CD4-positive, alpha-beta memory T cell (primary cell): ENCODE data around the gene NDUFB4. TPM values are rescaled to one million over a fixed set of nuclear protein-coding genes. Genes with fewer than 3 reads are reported as not detected.
A peak's percentile ranks its signal among the peaks of the same experiment; 100 is the strongest.
"Not testable (repeated sequence)": the region's sequence is repeated elsewhere in the genome, so short reads cannot be mapped to it uniquely, and the experiment has no call there.

ENCODE experiments used
- CTCF ChIA-PET: fragments of 350-600 bp; sonication (Branson Sonifier 250); formaldehyde crosslinking; loops from one replicate; lab custom pipeline; 2021; ENCODE audit warnings: inconsistent platforms; ENCODE audit not compliant: partially characterized antibody; lab: Charles Lee
- POLR2A ChIA-PET: fragments of 350-600 bp; sonication (Branson Sonifier 250); formaldehyde crosslinking; loops from one replicate; lab custom pipeline; 2021; ENCODE audit not compliant: partially characterized antibody; lab: Charles Lee
- DNase-seq, 5 donors: peaks; one replicate each; pipeline versions ENCODE4 v3.0.0 to v3.0.0-alpha.2; 2020 to 2022; ENCODE audit warnings: mixed read lengths in 1 of 5
- H3K27ac ChIP-seq: one replicate; pipeline ENCODE4 v1.7.0; 2013; ENCODE audit warnings: low read depth, low read length
- H3K27me3 ChIP-seq: 2 replicates; pipeline ENCODE4 v1.7.0; 2013; ENCODE audit warnings: mild to moderate bottlenecking, low read length, moderate library complexity; ENCODE audit not compliant: insufficient read depth
- H3K36me3 ChIP-seq: 2 replicates; pipeline ENCODE4 v1.7.0; 2013; ENCODE audit warnings: mild to moderate bottlenecking, low read length, moderate library complexity; ENCODE audit not compliant: insufficient read depth
- H3K4me1 ChIP-seq: 2 replicates; pipeline ENCODE4 v1.7.0; 2013; ENCODE audit warnings: mild to moderate bottlenecking, low read length, moderate library complexity; ENCODE audit not compliant: insufficient read depth
- H3K4me3 ChIP-seq, 2 donors: one replicate each; pipeline ENCODE4 v1.7.0; 2013; ENCODE audit warnings: low read length in 2 of 2, mild to moderate bottlenecking in 1 of 2
- H3K9me3 ChIP-seq, 2 donors: one replicate each; pipeline ENCODE4 v1.7.0; 2013; ENCODE audit warnings: low read length in 2 of 2, control low read depth in 1 of 2; ENCODE audit not compliant: control insufficient read depth in 1 of 2
- H3K27ac Mint-ChIP-seq, 7 donors: one replicate each; pipeline ENCODE4 v1.8.0; 2020 to 2021; ENCODE audit warnings: mixed read lengths in 7 of 7, mild to moderate bottlenecking in 6 of 7, inconsistent platforms in 3 of 7, moderate library complexity in 3 of 7
- H3K27me3 Mint-ChIP-seq, 2 donors: one replicate each; pipeline ENCODE4 v1.8.0; 2020 to 2021; ENCODE audit warnings: mixed read lengths in 2 of 2
- H3K36me3 Mint-ChIP-seq, 2 donors: one replicate each; pipeline ENCODE4 v1.8.0; 2020 to 2021; ENCODE audit warnings: mixed read lengths in 2 of 2, inconsistent platforms in 1 of 2, mild to moderate bottlenecking in 1 of 2
- H3K4me1 Mint-ChIP-seq, 4 donors: one replicate each; pipeline ENCODE4 v1.8.0; 2020 to 2021; ENCODE audit warnings: mixed read lengths in 4 of 4, mild to moderate bottlenecking in 1 of 4
- H3K4me3 Mint-ChIP-seq, 8 donors: one replicate each; pipeline ENCODE4 v1.8.0; 2020 to 2021; ENCODE audit warnings: mixed read lengths in 8 of 8, mild to moderate bottlenecking in 7 of 8, moderate library complexity in 6 of 8, inconsistent platforms in 3 of 8
- H3K9me3 Mint-ChIP-seq, 8 donors: one replicate each; pipeline ENCODE4 v1.8.0; 2020 to 2021; ENCODE audit warnings: mixed read lengths in 8 of 8, mild to moderate bottlenecking in 5 of 8, inconsistent platforms in 3 of 8, moderate library complexity in 1 of 8
- intact Hi-C: fragments of 100-400 bp; cut with micrococcal nuclease; formaldehyde crosslinking; loops from one replicate; pipeline ENCODE4 v1.15.1; 2023
- polyA plus RNA-seq, 2 donors: library from polyadenylated mRNA; unstranded; fragments of 300-500 nt; fragmentation: Illumina TruSeq; gene quantifications; one replicate each; pipeline ENCODE4 v1.2.3, GENCODE V29; 2021
- total RNA-seq, 2 experiments: library from RNA; stranded (reverse); gene quantifications; one replicate each; pipeline ENCODE4 v1.2.3, GENCODE V29; 2021

NDUFB4 gene
- total and polyA plus RNA-seq, 4 experiments from 2014 or later: 82.1 to 257 (median 163) TPM

DNA sequence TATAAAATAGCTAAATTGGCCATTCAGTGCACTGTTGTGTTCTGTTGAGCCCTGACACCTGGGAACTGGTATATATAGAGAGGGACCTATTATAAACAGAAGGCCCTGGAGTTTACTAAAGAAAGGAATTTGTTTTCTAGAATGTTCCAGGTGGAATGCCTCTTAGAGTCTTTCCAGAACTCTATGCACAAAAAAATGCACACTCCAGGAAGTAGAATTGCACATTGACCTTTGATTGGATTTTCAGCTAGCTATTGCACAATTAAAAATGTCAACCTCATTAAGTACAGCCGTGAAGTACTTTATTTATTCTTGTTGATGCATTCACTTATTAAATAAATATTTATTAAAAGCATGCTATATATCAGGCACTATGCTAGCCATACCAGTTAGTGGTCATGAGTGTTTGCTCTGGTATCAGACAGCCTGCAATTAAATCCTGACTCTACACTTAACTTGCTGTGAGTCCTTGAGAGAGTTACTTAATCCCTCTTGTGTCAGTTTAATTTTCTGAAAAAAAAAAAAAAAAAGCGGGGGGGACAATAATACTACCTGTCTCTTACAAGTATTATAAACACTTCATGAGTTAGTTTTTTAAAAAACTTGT is 40.8 kb downstream of the NDUFB4 start:
- no peak overlapping the region for H3K27ac ChIP-seq
- no peak overlapping the region for H3K4me3 ChIP-seq
- no peak for DNase-seq
- no peaks in the 10 kb centered on the region for H3K27me3 Mint-ChIP-seq
- no peaks in the 10 kb centered on the region for H3K9me3 ChIP-seq
- ChIA-PET POLR2A (no interaction called here), CTCF (no interaction called here)
- no peak overlapping the region for H3K4me3 Mint-ChIP-seq
- H3K9me3 Mint-ChIP-seq: peaks cover 0 to 4% (median 0%) of the 10 kb centered on the region in 8 donors
- no peaks in the 10 kb centered on the region for H3K4me1 ChIP-seq
- intact Hi-C loops: no loop called here
- no peaks in the 10 kb centered on the region for H3K36me3 ChIP-seq
- no peaks in the 10 kb centered on the region for H3K27me3 ChIP-seq
- no peak overlapping the region for H3K27ac Mint-ChIP-seq
- peaks cover 0 to 8% of the 10 kb centered on the region in 2 donors for H3K36me3 Mint-ChIP-seq
- peaks cover 6 to 17% (median 11%) of the 10 kb centered on the region in 4 donors for H3K4me1 Mint-ChIP-seq

DNA sequence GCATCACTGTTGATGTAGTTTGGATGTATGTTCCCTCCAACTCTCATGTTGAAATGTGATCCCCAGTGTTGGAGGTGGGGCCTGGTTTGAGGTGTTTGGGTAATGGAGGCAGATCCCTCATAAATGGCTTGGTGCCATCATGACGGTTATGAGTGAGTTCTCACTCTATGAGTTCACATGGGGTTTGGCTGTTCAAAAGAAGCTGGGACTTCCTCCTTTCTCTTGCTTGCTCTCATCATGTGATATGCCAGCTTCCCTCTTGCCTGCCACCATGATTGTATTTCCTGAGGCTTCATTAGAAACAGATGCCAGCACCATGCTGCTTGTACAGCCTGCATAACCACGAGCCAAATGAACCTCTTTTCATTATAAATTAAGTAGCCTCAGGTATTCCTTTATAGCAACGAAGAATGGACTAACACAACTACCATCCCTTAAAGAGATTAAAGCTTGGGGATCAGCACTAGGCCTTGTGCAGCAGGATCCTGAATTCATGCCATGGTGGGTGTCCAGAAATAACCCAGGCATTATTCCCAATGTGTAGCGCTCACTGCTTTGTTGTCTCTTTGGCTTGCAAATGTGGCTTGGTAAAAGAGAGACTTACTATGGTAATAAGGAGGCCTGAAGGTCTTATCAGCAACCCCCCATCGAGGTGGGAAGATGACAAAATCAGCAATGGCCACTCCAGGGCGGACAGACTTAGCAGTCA is 41.9 kb downstream of the NDUFB4 start:
- peaks cover 0 to 4% (median 0%) of the 10 kb centered on the region in 8 donors for H3K9me3 Mint-ChIP-seq
- ChIA-PET CTCF (interaction anchor here (0.7 kb wide), 1 partner anchor 12 kb away, joined by 3 read pairs; no protein-coding TSS in a partner anchor), POLR2A (no interaction called here)
- H3K27me3 Mint-ChIP-seq: no peaks in the 10 kb centered on the region
- no peak overlapping the region for H3K4me3 ChIP-seq
- H3K4me3 Mint-ChIP-seq: no peak overlapping the region
- intact Hi-C loops: no loop called here
- H3K36me3 ChIP-seq: no peaks in the 10 kb centered on the region
- no peak for DNase-seq
- H3K9me3 ChIP-seq: no peaks in the 10 kb centered on the region
- no peaks in the 10 kb centered on the region for H3K27me3 ChIP-seq
- H3K27ac Mint-ChIP-seq: peak overlapping the region in 2 of 7 donors; percentile 27 to 33
- H3K4me1 ChIP-seq: no peaks in the 10 kb centered on the region
- no peak overlapping the region for H3K27ac ChIP-seq
- H3K36me3 Mint-ChIP-seq: peaks cover 0 to 8% of the 10 kb centered on the region in 2 donors
- peaks cover 6 to 17% (median 11%) of the 10 kb centered on the region in 4 donors for H3K4me1 Mint-ChIP-seq

DNA sequence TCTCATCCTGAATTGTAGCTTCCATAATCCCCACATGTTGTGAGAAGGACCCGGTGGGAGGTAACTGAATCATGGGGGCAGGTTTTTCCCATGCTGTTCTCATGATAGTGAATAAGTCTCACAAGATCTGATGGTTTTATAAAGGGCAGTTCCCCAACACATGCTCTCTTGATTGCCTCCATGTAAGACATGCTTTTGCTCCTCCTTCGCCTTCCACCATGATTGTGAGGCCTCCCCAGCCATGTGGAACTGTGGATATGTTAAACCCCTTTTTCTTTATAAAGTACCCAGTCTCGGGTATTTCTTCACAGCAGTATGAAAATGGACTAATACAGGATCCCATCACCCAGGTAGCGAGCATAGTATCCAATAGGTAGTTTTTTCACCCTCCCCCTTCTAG is 42.7 kb downstream of the NDUFB4 start:
- H3K4me1 ChIP-seq, CTCF ChIA-PET, H3K9me3 ChIP-seq, intact Hi-C loops, H3K36me3 ChIP-seq, H3K27ac ChIP-seq, H3K36me3 Mint-ChIP-seq, H3K9me3 Mint-ChIP-seq, H3K4me3 Mint-ChIP-seq, DNase-seq, H3K27me3 ChIP-seq, H3K4me3 ChIP-seq, H3K27ac Mint-ChIP-seq, POLR2A ChIA-PET, H3K27me3 Mint-ChIP-seq: not testable (repeated sequence)
- peaks cover 6 to 17% (median 11%) of the 10 kb centered on the region in 4 donors for H3K4me1 Mint-ChIP-seq

DNA sequence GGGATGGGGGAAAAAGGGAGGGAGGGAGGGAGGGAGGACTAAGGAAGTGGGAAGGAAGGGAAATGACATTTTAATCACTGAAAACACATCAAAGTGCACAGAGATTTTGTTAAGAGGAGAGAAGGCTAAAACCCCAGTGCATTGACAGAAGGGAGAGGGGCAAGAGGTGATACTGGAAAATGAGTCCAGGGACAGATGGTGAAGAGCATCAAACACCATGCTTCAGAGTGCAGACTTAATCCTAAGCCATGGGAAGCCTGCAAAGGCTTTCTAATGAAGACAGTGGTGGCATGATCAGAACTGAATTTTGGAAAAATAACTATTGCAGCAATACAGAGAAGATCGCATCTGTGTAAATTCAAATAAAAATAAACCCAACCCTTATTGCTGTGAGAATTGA is 44.1 kb downstream of the NDUFB4 start:
- H3K9me3 ChIP-seq: no peaks in the 10 kb centered on the region
- H3K36me3 ChIP-seq: no peaks in the 10 kb centered on the region
- ChIA-PET CTCF (no interaction called here), POLR2A (no interaction called here)
- DNase-seq: no peak
- intact Hi-C loops: no loop called here
- no peak overlapping the region for H3K27ac ChIP-seq
- Mint-ChIP-seq H3K9me3 (peaks cover 0 to 7% (median 0%) of the 10 kb centered on the region in 8 donors), H3K4me1 (peaks cover 6 to 17% (median 11%) of the 10 kb centered on the region in 4 donors), H3K27ac (peak overlapping the region in 1 of 7 donors; percentile 61), H3K36me3 (peaks cover 0 to 8% of the 10 kb centered on the region in 2 donors), H3K27me3 (no peaks in the 10 kb centered on the region), H3K4me3 (no peak overlapping the region)
- no peak overlapping the region for H3K4me3 ChIP-seq
- no peaks in the 10 kb centered on the region for H3K4me1 ChIP-seq
- H3K27me3 ChIP-seq: no peaks in the 10 kb centered on the region

DNA sequence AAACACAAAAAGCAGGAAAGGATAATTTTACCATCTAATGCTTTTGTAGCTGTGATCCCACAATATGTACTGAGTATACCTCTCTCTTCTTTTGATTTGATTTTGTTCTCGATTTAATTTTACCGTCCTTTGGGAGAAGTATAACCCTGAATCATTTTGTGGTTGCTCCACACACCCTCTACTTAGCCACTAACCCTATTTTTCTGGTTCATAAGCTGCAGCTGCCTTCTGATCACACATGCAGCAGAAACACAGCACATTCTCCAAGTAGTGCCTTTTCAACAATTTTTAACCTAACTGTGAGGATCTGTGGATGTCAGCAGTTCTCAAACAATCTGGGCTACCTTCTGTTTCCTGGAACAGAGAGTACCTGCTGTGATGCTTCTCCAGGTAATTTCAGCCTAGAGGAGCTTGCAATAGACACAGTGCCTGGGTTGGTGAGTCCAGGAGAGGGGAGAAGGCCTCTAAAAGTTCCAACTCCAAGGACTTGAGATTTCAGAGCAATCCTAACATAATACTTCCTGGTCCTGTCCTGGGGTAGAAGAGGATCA is 45.6 kb downstream of the NDUFB4 start:
- Histone ChIP-seq H3K4me3 (no peak overlapping the region), H3K36me3 (no peaks in the 10 kb centered on the region), H3K27ac (no peak overlapping the region), H3K27me3 (no peaks in the 10 kb centered on the region), H3K9me3 (no peaks in the 10 kb centered on the region), H3K4me1 (no peaks in the 10 kb centered on the region)
- Mint-ChIP-seq H3K4me3 (no peak overlapping the region), H3K27ac (peak overlapping the region in 1 of 7 donors; percentile 69), H3K36me3 (peaks cover 0 to 15% of the 10 kb centered on the region in 2 donors), H3K27me3 (no peaks in the 10 kb centered on the region), H3K9me3 (peaks cover 0 to 7% (median 0%) of the 10 kb centered on the region in 8 donors), H3K4me1 (peaks cover 6 to 17% (median 11%) of the 10 kb centered on the region in 4 donors)
- ChIA-PET CTCF (interaction anchor here (0.6 to 1.6 kb wide), 2 partner anchors 8 to 151 kb away, joined by 3 read pairs; no protein-coding TSS in a partner anchor), POLR2A (interaction anchor here (0.5 kb wide), 1 partner anchor 74 kb away, joined by 3 read pairs; no protein-coding TSS in a partner anchor)
- intact Hi-C loops: no loop called here
- no peak for DNase-seq

DNA sequence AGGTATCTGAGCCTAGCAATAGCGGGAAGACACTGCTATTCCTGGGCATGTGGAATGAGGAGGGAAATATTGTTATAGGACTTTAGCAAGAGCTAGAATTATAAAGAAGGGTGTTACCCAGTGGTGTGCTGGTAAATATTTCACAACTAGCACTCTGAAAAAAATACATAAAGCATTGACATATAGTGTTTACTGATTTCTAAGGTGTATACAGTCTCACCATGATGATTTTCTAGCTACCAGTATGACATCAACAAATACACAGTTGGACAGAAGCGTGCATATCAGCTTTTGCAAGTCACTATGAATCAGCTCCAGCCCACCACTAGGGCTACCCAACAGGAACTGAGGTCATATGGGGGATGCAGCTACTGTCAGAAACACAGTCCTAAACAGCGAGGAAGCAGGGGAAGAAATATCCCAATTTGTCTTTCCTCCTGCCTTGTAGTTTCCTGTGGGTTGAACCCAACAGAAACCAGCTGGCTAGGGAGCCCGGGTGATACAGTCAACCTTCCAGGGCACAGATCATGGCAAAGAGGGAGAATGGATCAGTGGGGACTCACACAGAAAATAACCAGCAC is 46.3 kb downstream of the NDUFB4 start:
- no peaks in the 10 kb centered on the region for H3K27me3 ChIP-seq
- CTCF ChIA-PET: interaction anchor here (1.6 kb wide), 1 partner anchor 9 kb away, joined by 3 read pairs; no protein-coding TSS in a partner anchor
- POLR2A ChIA-PET: no interaction called here
- H3K4me3 ChIP-seq: no peak overlapping the region
- H3K36me3 ChIP-seq: no peaks in the 10 kb centered on the region
- Mint-ChIP-seq H3K36me3 (peaks cover 0 to 15% of the 10 kb centered on the region in 2 donors), H3K4me1 (peaks cover 6 to 17% (median 11%) of the 10 kb centered on the region in 4 donors), H3K4me3 (no peak overlapping the region), H3K27me3 (no peaks in the 10 kb centered on the region), H3K9me3 (peaks cover 0 to 7% (median 0%) of the 10 kb centered on the region in 8 donors), H3K27ac (no peak overlapping the region)
- no peak overlapping the region for H3K27ac ChIP-seq
- intact Hi-C loops: no loop called here
- H3K4me1 ChIP-seq: no peaks in the 10 kb centered on the region
- H3K9me3 ChIP-seq: no peaks in the 10 kb centered on the region
- no peak for DNase-seq
